ENCODE measurements around the gene ARHGEF33.
A peak's percentile ranks its signal among the peaks of the same experiment; 100 is the strongest.

Gene ARHGEF33

DNA sequence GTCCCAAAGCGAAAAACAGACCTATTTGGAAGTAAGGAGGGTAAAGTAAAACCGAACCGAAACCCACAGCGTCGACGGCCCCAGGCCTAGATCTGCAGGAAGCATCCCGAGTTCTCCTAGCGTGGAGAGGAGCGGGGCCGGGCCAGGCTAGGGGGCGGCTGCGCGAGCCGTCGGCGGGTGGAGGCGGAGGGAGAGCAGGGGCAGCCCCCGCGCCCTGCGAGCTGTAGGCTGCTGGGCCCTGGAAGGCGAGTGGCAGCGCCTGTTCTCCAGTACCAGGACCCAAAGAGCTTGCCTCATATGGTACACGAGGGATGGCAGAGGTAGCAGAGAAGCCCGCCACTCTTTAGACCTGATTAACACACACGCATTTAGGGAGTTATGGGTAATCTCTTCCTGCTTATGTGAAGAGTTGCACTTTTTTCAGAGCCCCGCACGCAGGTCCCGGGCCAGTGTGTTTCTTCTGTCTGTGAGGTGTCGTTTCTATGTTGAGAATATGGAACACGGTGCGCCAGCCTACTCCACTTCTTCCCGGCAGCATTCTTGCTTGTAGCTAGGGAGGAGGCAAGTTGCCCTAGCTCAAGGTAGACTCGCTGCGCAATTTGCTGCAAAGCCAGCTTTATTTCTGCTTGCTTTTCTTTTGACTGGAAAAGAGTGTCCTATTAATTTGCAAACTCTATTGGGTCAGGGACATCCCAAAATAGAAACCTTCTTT lies 71.1 kb downstream of the ARHGEF33 start:
- no peak for DNase-seq

DNA sequence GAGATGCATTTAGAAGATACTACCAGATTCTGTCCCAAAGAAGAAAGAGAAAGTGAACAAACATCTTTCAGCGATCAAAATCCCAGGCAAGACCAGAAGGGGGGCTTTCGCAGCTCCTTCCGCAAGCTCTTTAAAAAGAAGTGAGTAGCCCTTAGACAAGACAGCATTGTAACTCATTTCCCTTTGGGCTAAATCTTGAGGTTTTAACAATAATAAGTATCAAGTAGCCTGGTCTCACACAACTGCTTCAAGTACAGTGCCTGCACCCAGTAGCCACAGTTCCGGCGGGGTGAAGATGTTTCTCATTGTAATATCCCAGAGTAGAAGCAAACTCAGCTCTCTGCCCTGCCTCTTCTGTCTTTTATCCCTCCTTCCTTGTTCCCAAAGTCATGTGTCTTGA lies 76.3 kb downstream of the ARHGEF33 start:
- DNase-seq = no peak

DNA sequence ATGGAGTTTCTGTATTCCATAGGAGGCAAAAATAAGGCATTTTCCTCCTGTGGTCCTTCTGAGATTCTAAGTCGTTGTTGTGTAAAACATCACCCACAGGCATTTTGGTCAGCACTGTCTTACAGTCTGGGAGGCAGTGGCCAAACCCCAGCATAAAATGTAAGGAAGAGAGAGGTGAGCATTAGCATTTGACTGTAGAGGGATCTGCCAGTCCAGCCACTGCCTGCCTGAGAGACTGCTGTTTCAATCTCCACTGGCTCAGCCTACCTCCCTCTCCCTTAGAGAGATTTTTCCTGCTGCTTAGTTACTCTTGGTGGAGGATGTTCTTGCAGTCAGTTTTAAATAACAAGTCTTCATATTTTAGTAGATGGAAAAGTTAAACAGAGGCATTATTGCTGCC lies 77.0 kb downstream of the ARHGEF33 start:
- DNase-seq = no peak

DNA sequence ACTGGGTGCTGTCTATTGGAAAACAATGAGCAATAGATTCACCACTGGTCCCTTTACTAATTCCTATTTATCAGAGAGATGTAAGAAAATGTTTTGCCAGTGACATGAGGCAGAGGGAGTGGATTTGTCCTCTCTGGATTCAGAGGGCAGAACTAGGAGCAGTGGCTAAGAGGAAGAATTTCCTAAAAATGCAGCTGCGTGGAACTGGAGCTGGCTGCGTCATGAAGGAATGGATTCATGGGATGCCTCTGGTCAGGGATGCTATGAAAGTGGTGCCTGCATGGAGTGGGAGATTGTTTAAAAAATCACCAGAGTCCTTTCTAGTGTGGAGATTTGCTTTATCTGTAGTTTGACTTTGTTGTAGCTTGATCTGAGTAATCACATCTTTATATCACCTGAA lies 78.3 kb downstream of the ARHGEF33 start:
- no peak for DNase-seq

DNA sequence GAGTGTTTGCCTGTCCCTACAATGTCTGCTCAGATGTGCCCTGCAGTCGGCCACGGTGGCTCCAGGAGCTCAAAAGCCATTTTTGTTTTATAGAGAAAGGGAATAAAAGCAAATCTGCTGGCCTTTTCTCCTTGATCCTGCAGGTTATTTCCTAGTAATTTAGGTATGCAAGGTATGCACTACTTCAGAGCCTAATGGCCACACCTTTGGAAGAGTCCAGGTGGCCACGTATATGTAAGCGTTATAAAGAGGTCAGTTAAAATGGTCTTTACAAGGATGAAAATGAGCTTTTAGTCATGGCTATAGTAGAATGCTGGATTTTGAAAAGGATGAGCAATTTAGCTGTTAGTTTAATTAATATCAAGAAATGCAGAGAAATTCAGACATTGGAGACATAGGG lies 81.7 kb downstream of the ARHGEF33 start:
- DNase-seq = no peak

DNA sequence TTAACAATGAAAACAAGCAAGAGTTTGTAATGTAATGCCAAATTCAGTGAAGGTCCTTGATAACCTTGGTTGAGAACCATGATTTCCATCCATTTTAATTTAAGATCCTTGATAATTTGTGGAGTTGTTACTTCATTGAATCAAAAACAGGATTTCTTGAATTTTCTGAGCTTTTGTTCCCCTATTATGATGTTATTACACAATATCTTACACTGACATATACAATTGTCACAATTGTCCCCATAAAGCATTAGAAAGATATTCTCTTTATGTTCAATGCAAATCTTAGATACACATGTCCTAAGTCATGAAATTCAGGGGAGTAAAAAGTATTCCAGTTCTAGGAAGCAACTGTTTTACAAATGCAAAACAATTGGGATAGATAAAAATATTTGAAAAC lies 83.6 kb downstream of the ARHGEF33 start:
- DNase-seq = no peak

DNA sequence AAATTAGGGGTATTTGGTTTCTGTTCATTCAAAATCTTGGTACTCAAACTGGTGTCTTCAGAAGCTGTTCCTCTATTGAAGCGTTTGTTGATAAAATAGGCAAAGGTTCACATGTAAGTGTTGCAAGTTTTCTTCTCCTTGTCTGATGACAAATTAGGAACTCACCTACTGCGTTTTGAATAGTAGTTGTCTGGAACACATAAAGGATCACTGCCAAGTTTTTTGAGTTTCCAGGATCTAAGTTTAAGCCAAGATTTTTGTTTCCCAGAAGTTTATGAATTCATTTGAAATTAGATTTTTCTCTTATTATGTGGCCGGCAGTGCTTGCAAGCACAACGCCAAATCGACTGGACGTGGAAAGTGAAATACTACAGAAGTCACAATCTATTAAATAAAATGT lies 85.4 kb downstream of the ARHGEF33 start:
- DNase-seq = no peak

DNA sequence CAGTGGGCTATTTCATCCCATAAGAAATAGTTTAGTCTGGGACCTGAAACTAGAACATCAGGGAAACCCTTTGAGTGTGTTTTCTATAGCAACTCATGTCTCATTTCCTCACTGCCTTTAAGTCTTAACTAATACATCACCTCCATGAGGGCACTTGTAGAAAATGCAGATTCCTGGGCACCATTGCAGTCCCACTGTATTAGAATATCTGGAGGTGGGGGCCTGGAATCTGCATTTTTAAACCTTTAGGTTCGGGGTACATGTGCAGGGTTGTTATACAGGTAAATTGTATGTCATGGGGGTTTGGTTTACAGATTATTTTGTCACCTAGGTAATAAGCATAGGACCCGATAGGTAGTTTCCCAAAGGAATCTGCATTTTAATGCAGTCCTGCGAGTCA lies 87.4 kb downstream of the ARHGEF33 start:
- no peak for DNase-seq

DNA sequence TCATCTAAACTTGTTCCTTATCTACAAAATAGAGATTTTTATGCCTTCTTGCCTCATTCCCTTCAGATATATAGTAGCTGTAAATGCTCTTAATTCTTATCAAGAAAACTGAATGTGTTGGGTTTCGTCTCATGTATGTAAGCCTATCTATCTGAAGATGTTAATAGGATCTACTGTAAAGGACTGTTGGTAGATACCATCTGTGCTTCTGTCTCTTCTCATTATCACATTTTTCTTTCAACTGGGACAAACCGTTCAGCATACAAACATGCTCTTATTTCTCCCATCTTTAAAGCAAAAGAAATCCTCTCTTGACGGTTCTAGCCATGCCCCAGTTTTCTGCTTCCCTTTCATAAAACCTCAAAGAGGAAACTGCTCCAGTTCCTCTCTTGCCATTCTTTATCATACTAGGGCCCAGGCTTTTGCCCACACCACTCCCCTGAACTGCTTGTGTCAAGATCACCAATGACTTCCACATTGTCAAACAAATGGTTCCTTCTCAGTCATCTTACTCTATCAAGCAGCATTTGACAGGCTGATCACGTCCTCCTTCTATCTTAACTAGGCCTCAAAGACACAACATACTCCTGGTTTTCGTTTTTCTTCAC lies 88.7 kb downstream of the ARHGEF33 start:
- DNase-seq = no peak

DNA sequence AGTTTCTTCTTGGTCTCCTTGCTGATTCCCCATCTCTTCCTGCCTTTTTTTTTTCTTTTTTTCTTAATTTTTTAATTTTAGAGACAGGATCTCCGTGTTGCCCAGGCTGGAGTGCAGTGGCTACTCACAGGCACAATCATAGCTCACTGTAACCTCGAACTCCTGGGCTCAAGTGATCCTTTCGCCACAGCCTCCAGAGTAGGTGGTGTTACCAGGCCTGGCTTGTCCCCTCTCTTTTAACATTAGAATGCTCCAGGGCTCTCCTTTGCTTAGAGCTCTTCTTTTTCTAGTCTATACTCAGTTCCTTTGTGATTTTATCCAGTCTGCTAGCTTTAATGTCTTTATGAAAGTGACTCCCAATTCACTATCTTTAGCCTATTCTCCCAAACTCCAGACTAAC lies 89.2 kb downstream of the ARHGEF33 start:
- no peak for DNase-seq

DNA sequence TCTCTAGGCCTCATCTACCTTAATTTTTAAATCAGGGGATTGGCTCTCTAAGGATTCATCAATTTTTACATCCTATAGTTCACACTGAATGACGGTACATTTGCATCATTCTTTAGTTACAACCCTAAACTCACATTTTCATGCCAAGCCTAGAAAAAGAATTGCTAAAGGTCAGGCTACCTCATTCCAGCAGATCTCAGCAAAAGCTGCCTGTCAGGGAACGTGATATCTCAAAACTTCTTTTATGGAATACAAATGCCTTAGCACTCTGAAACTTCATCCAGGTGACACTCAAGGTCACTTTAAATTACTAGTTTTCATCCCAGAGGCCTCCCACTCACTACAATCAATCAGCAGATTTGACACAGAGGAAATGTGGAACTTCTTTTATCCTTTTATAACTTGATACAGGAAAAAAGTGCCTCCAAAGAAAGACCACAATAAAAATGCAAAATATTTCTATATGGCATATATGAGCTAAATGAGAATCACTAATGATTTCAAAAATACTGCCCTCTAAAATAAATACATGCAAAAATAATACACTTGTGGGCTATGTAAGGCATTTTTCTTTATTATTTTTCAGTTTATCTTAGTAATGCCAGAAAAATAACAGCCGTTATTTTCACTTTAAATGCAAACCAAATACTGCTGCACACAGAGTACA lies 91.5 kb downstream of the ARHGEF33 start:
- DNase-seq = no peak

DNA sequence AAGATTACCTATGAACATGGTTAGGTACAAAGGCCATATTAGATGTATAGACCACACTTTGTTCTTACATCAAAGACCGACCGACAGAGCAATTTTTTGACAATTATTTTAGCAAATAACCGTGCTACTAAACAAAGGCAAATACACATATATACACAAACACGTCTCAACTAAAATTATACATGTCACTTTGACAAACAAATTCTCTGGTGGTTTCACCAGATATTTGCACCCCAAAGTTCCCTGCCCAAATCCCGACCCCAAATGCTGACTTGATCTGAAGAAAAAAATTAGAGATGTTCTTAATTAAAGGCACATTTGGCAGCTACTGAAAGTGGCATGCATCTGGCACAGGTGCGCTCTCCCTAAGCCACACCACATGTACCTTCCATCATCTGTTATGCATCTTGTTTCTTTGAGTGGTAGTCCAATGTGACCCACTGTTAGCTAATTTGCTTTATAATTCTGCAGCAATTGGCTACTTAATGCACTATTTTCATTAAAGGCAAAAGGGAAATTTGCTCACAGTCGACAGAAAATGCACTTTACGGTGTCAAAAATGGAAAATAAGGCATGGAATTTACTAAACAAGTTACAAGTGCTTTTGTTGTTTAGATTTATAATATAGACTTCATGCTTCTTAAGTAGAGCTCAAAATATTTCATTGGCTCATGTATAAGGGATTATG lies 92.1 kb downstream of the ARHGEF33 start:
- DNase-seq = peak; percentile 10

DNA sequence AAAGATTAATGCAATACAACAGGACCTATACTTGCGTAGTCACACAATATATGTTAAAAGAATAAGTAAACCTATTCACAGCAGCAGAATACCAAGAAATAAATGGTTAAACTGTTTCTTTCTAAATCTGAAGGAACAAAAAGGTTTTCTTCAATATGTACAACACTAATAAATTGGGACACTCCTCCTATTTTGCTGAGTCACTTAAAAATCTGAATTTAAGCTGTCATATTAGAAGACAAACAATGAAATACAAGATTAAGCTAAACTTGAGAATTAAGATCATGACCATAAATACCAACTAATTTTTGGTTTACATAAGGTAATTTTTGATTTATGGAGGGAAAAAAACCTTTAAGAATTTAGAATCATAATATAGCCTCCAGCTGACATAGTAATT lies 92.8 kb downstream of the ARHGEF33 start:
- DNase-seq = no peak

DNA sequence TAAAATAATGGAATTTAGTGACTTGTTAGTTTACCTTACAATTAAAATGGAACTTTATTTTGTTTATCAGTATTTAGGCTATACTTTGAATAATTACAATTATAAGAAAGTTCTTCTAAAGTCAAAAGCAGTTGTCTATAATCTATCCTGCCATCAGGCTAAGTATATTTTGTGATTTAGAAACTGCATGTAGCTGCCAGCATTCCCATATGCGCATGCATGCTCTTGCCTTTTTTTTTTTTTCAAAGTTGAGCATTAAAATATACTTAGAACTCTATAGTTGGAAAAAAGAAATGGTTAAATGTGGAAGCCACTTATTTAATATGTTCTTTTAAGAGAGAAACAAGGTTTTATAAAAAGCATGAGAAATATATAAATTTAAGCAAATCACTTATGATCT lies 99.0 kb downstream of the ARHGEF33 start:
- DNase-seq = no peak

DNA sequence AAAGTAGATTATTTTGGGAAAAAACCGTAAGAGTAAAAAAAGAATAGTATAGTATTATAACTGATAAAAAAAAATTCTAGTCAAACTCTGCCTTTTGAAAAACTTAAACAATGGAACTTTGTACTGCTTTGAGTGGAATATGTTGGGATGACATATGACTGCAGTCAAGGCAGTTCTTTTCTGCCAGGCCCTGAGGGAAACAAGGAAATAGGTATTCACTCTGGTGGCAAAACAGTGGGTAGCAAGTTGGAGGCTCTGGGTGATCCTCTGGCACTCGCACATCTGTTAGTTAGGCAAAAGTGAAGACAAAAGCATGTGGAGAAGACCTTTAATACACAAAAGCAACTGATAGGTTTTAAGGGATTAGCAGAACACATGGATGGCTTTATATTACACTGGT lies 102.2 kb downstream of the ARHGEF33 start:
- no peak for DNase-seq

DNA sequence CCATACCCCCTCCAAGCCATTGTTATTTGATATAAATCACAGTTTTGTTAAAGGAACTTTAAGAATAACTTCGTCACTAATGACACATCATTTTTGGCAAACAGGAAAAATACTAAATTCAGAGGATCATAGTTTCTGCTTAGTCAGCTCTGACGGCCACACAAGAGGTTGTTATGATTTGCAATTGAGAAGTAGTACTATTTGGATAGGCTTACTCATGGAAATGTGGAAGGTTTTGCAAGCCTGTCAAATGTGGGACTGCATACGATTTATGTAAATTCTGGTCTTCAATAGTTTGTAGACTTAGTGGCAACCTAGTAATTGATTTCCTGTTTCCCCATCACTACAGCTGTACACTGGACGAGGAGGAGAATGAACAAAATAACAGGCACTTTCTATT lies 108.1 kb downstream of the ARHGEF33 start:
- DNase-seq = no peak

DNA sequence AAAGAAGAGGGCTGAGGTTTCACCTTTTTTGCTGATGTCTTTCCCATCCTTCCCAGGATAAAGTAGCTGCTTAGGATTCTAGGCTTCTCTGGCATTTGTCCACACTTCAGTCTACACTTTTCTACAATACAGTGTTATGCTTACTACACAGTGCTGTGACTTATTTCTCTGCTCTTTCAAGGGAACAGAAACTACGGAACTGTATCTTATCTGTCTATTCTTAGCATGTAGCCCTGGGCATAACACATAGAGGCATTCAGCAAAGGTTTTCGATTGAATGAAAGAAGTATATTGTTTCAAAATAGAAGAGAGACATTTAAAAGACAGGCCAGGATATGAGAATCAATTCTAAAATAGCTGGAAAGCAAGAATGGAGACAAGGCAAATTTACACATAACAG lies 110.9 kb downstream of the ARHGEF33 start:
- no peak for DNase-seq

DNA sequence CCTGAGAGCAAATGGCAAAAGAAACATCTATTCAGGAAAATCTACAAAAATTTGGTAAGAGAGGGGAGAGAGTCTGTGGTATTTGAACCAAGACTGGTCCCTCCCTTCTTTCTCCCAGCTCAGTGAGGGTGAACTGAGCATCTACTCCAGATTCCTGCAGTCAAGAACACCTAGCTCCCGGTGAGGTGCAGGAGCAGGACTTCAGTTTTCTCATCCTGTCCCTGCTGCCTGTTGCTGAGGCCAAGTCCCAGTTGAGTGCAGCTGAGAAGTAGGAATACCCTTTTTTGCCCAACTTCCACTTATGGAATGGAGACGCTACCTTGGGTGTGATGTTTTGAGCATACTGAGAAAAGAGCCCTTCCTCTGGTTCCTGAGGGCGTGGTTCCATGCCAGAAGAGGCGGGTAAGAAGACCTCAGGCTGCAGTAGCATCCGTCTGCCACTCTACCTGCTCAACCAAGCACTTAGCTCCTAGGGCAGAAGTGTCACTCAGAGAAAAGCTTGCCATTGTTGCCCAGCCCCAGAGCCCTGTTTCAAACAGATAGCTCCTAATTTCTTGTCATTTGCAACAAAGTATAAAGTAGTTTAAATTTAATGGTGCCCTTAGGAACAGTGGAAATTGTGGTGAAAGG lies 118.3 kb downstream of the ARHGEF33 start:
- DNase-seq = no peak

DNA sequence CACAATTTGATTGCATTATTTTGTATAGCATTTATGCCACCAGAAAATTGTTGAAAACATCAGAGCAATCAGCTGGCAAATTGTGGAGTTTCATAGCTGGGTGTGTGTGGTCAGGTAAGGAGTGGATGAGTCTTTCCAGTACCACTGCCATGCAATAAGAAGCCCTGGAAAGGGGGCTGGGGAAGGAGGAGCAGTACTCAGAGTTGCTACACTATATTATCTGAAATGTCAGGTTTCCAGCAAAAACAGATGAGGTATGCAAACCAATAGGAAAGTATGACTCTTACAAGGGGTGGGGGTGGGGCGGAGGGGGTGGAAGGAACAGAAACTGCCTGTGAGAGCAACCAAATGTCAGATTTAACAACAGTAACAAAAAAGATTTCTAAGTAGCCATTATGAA lies 119.0 kb downstream of the ARHGEF33 start:
- DNase-seq = no peak

DNA sequence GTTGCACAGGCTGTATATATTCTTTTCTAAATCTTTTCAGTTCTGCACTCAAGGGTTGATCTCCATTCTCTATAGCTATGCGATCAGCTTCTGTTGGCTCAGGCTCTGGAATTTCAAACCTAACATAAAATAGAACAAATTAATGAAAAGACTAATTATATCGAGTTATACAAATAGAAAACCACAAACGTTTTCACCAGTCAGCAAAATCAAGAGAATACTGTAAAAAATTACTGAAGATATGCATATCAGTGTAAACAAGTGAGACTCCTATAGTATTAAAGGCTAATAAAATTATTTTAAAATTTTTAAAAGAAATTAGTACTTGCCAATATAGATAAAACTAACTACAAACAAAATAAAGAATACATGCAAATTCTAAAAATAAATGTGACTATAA lies 124.2 kb downstream of the ARHGEF33 start:
- no peak for DNase-seq

DNA sequence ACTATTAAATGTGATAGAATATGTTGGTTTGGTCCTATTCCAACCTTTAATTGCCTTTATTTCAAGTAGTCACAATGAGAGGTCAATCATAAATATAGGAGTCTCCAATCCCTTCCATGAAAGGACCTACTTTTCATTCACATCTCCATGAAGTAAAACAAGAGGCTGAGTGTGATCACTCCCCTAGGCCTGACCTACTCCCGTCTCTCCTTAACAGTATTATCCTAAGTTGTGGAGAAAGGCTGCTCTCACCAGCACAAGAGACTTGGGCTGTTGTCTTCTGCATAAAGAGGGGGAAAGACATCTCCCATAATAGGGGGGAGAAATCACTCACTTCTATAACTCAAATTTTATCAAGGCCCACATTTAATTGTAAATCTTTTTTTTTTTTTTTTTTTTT lies 125.7 kb downstream of the ARHGEF33 start:
- no peak for DNase-seq

DNA sequence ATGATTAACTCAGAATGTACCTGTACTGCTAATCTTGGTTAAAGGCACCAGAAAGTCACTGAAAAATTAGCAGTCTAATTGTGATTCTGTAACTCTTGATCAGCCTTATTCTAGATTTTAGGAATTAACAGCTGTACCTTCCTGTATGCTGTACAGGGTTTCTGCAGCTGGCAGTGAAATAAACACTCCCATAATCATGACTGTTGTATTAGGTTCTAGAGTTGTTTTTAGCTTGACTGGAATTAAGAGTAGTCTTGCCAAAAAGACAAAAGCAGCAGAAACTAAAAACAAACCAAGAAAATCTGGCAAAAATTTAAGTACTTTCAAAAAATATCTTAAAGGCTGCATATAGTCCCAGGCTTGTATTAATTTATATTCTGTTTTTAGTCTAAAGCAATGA lies 127.7 kb downstream of the ARHGEF33 start:
- DNase-seq = no peak

DNA sequence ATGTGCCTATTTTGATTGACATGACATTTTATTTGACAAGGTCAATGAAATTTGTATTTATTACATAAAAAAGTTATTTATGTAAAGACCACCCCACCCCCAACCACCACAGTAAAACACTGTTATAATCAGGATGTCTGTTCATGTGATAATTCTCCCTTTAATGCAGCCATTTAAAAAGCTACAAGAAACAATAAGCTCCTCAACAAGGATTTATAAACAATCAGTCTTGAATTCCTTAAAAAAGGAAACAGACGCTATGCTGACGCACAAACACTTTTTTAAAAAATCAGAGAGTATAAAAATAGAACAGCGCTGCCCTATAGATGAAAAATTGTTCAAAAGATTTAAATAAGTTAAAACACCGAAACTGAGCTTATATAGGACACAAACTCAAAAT lies 129.0 kb downstream of the ARHGEF33 start:
- no peak for DNase-seq

DNA sequence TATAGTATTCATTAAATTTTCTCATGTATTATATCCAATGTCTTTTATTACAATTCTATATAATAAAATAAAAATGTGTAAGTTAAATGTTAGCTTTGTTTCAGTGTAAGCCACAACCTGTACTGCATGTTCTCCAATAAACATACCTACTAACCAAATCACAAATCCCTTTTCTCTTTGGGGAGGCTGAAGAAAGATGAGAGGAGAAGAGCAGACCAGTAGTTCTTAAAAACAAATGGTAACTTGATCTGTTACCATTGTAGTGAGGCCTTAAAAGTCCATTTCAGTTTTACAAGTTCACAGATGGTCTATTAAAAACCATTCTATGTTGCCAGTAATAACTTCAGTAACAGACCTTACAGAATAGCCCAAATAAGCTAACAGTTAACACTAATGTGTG lies 130.7 kb downstream of the ARHGEF33 start:
- DNase-seq = peak; percentile 2
